GM23338 (cell line): ENCODE measurements around the gene RNF215. TPM values are rescaled to one million over a fixed set of nuclear protein-coding genes. Genes with fewer than 3 reads are reported as not detected.

Experiments
- ATAC-seq: fragments of 200-7000 bp; cut with Tn5 transposase; 3 replicates; pipeline ENCODE4 v1.9.1; 2020
- DNase-seq: peaks from one replicate; pipeline ENCODE4 v3.0.0-alpha.2; 2015; ENCODE audit warnings: low spot score
- H2AFZ ChIP-seq: fragments of 200-600 bp; sonication (generic); 2 replicates; pipeline ENCODE4 v1.8.0; 2016; ENCODE audit warnings: antibody characterized with exemption, mild to moderate bottlenecking, moderate library complexity
- H3F3A ChIP-seq: fragments of 200-600 bp; sonication (generic); replicated peaks from 2 replicates; pipeline ENCODE4 v1.8.0; 2017; ENCODE audit warnings: antibody characterized with exemption, mixed run types, low read depth
- H3K27ac ChIP-seq: fragments of 200-600 bp; sonication (generic); 2 replicates; pipeline ENCODE4 v1.6.1; 2016; ENCODE audit warnings: low read depth
- H3K27me3 ChIP-seq: fragments of 200-600 bp; sonication (generic); 2 replicates; pipeline ENCODE4 v1.8.0; 2016; ENCODE audit warnings: mild to moderate bottlenecking, mixed run types, moderate library complexity; ENCODE audit not compliant: insufficient read depth
- H3K36me3 ChIP-seq: fragments of 200-600 bp; sonication (generic); 2 replicates; pipeline ENCODE4 v1.8.0; 2016; ENCODE audit warnings: mild to moderate bottlenecking; ENCODE audit not compliant: insufficient read depth
- H3K4me1 ChIP-seq: fragments of 200-600 bp; sonication (generic); 2 replicates; pipeline ENCODE4 v1.8.0; 2016; ENCODE audit warnings: mild to moderate bottlenecking, moderate library complexity; ENCODE audit not compliant: insufficient read depth
- H3K4me2 ChIP-seq: fragments of 200-600 bp; sonication (generic); 2 replicates; pipeline ENCODE4 v1.7.1; 2017; ENCODE audit warnings: mixed run types
- H3K4me3 ChIP-seq: fragments of 200-600 bp; sonication (generic); 2 replicates; pipeline ENCODE4 v1.6.1; 2016; ENCODE audit warnings: mixed run types
- H3K79me2 ChIP-seq: fragments of 200-600 bp; sonication (generic); replicated peaks from 2 replicates; pipeline ENCODE4 v1.8.0; 2017; ENCODE audit warnings: mild to moderate bottlenecking; ENCODE audit not compliant: insufficient read depth
- H3K9me2 ChIP-seq: fragments of 200-600 bp; sonication (generic); 2 replicates; pipeline ENCODE4 v1.8.0; 2017; ENCODE audit not compliant: insufficient read depth
- H4K20me1 ChIP-seq: fragments of 200-600 bp; sonication (generic); replicated peaks from 2 replicates; pipeline ENCODE4 v1.8.0; 2017; ENCODE audit warnings: mild to moderate bottlenecking; ENCODE audit not compliant: insufficient read depth
- H3K27ac Mint-ChIP-seq: 2 replicates; pipeline ENCODE4 v1.8.0; 2020; ENCODE audit warnings: inconsistent platforms, mild to moderate bottlenecking, moderate library complexity, mixed read lengths
- H3K27me3 Mint-ChIP-seq: 3 replicates; pipeline ENCODE4 v1.8.0; 2022; ENCODE audit warnings: low read depth, mild to moderate bottlenecking, moderate library complexity, mixed read lengths, inconsistent platforms; ENCODE audit not compliant: insufficient read depth, poor library complexity
- H3K36me3 Mint-ChIP-seq: 3 replicates; pipeline ENCODE4 v1.8.0; 2021; ENCODE audit warnings: low read depth, mild to moderate bottlenecking, inconsistent platforms, moderate library complexity, mixed read lengths
- H3K4me1 Mint-ChIP-seq: 3 replicates; pipeline ENCODE4 v1.8.0; 2020; ENCODE audit warnings: mild to moderate bottlenecking, inconsistent platforms, mixed read lengths
- H3K4me3 Mint-ChIP-seq: 3 replicates; pipeline ENCODE4 v1.8.0; 2021; ENCODE audit warnings: moderate library complexity, mild to moderate bottlenecking, inconsistent platforms, mixed read lengths
- H3K9me3 Mint-ChIP-seq: 3 replicates; pipeline ENCODE4 v1.8.0; 2020; ENCODE audit warnings: moderate library complexity, mild to moderate bottlenecking, inconsistent platforms, mixed read lengths
- CREB1 ChIP-seq: fragments of 250-450 bp; sonication (Bioruptor Pico); IDR thresholded peaks from 2 replicates; pipeline ENCODE4 v1.5.0; 2020; ENCODE audit warnings: low read depth, mild to moderate bottlenecking, moderate library complexity
- CTCF ChIP-seq, 2 experiments: fragments of 200-600 bp in 1 of 2; sonication (generic) in 1 of 2; conservative IDR thresholded peaks; 2 replicates each; pipeline versions ENCODE4 v1.5.1 to v1.6.1; 2016 to 2017; ENCODE audit warnings: antibody characterized with exemption in 2 of 2, low read depth in 2 of 2, mild to moderate bottlenecking in 2 of 2, moderate library complexity in 1 of 2
- ETS1 ChIP-seq: IDR thresholded peaks from 2 replicates; pipeline ENCODE4 v1.6.1; 2016; ENCODE audit warnings: antibody characterized with exemption
- EZH2 ChIP-seq: fragments of 200-600 bp; sonication (generic); IDR thresholded peaks from one replicate; pipeline ENCODE4 v1.8.0; 2017; ENCODE audit warnings: antibody characterized with exemption, mild to moderate bottlenecking, low read depth; ENCODE audit not compliant: unreplicated experiment
- EZH2phosphoT487 ChIP-seq: fragments of 200-600 bp; sonication (generic); IDR thresholded peaks from one replicate; pipeline ENCODE4 v1.8.1; 2018; ENCODE audit warnings: antibody characterized with exemption; ENCODE audit not compliant: unreplicated experiment
- JUNB ChIP-seq: IDR thresholded peaks from one replicate; pipeline ENCODE4 v1.6.1; 2016; ENCODE audit warnings: antibody characterized with exemption; ENCODE audit not compliant: unreplicated experiment
- NANOG ChIP-seq: IDR thresholded peaks from 2 replicates; pipeline ENCODE4 v1.6.1; 2016; ENCODE audit warnings: antibody characterized with exemption, borderline replicate concordance
- POLR2AphosphoS5 ChIP-seq: IDR thresholded peaks from 2 replicates; pipeline ENCODE4 v1.6.1; 2016; ENCODE audit warnings: antibody characterized with exemption, low read depth
- ZNF114 ChIP-seq: fragments of 250-450 bp; sonication (Bioruptor Pico); IDR thresholded peaks from 2 replicates; pipeline ENCODE4 v1.5.0; 2020; ENCODE audit warnings: mild to moderate bottlenecking, moderate library complexity
- ZNF331 ChIP-seq: fragments of 250-450 bp; sonication (Bioruptor Pico); IDR thresholded peaks from 2 replicates; pipeline ENCODE4 v1.5.0; 2020; ENCODE audit warnings: low read depth, mild to moderate bottlenecking, moderate library complexity
- ZNF462 ChIP-seq: fragments of 250-450 bp; sonication (Bioruptor Pico); IDR thresholded peaks from 2 replicates; pipeline ENCODE4 v1.5.0; 2020; ENCODE audit warnings: mild to moderate bottlenecking, moderate library complexity
- polyA plus RNA-seq: library from polyadenylated mRNA; unstranded; fragments of >200 nt; fragmentation: Nextera tagmentation; extraction: Ambion mirVana; gene quantifications from 2 replicates; pipeline ENCODE4 v1.2.1, GENCODE V29; 2016
- total RNA-seq: library from RNA; depleted of rRNA; stranded (reverse); fragments of >200 nt; shearing (Covaris generic); gene quantifications from 2 replicates; pipeline ENCODE4 v1.2.3, GENCODE V29; 2014
- TF ChIP-seq, protein P1 (sequence below): IDR thresholded peaks from one replicate; pipeline ENCODE4 v1.6.1; 2018; ENCODE audit warnings: antibody characterized with exemption; ENCODE audit not compliant: unreplicated experiment

The RNF215 gene
- total and polyA plus RNA-seq, 2 experiments from 2014 or later, result 3.3 to 13.9 TPM

DNA sequence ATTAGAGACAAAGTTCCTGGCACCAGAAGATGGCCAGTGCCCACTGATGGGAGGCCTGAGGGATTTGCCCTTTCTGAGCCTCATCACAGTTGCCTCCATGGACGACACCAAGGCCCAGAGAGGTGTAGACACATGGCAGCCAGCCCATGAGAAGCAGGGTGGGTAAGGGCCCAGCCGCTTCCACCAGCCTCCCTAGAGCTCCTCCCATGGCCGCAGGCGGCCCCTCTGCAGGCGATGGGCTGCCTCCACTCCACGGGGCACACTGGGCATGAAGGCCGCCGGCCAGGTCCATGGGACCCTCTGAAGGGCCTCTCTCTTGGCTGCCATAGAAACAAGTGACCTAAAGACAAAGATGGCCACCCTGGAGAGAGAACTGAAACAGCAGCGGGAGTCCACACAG, 15.9 kb downstream of the RNF215 start:
- H3K4me3 ChIP-seq, result no peak overlapping the region
- H3K36me3 Mint-ChIP-seq, result peaks cover 3% of the 10 kb centered on the region
- H4K20me1 ChIP-seq, result no peaks in the 10 kb centered on the region
- no peaks in the 10 kb centered on the region for H3K27me3 ChIP-seq
- DNase-seq (no peak), ATAC-seq (no peak)
- H3K27me3 Mint-ChIP-seq, result peaks cover 13% of the 10 kb centered on the region
- no peak overlapping the region for H3K4me2 ChIP-seq
- H3K9me2 ChIP-seq, result no peaks in the 10 kb centered on the region
- no peak overlapping the region for H3K4me3 Mint-ChIP-seq
- H3K9me3 Mint-ChIP-seq, result no peaks in the 10 kb centered on the region; the same call in 2 of the 3 replicates
- no peak overlapping the region for H2AFZ ChIP-seq
- no peaks in the 10 kb centered on the region; the same call in 1 of the 2 replicates for H3F3A ChIP-seq
- peaks cover 5% of the 10 kb centered on the region for H3K4me1 Mint-ChIP-seq
- H3K27ac ChIP-seq, result no peak overlapping the region
- no peaks in the 10 kb centered on the region for H3K36me3 ChIP-seq
- H3K79me2 ChIP-seq, result no peaks in the 10 kb centered on the region
- H3K27ac Mint-ChIP-seq, result no peak overlapping the region
- no peaks in the 10 kb centered on the region for H3K4me1 ChIP-seq
- TF ChIP-seq ZNF114, result no peak
- TF ChIP-seq JUNB, result no peak
- TF ChIP-seq NANOG, result no peak
- TF ChIP-seq POLR2AphosphoS5, result no peak
- TF ChIP-seq ETS1, result no peak
- TF ChIP-seq, protein P1, sequence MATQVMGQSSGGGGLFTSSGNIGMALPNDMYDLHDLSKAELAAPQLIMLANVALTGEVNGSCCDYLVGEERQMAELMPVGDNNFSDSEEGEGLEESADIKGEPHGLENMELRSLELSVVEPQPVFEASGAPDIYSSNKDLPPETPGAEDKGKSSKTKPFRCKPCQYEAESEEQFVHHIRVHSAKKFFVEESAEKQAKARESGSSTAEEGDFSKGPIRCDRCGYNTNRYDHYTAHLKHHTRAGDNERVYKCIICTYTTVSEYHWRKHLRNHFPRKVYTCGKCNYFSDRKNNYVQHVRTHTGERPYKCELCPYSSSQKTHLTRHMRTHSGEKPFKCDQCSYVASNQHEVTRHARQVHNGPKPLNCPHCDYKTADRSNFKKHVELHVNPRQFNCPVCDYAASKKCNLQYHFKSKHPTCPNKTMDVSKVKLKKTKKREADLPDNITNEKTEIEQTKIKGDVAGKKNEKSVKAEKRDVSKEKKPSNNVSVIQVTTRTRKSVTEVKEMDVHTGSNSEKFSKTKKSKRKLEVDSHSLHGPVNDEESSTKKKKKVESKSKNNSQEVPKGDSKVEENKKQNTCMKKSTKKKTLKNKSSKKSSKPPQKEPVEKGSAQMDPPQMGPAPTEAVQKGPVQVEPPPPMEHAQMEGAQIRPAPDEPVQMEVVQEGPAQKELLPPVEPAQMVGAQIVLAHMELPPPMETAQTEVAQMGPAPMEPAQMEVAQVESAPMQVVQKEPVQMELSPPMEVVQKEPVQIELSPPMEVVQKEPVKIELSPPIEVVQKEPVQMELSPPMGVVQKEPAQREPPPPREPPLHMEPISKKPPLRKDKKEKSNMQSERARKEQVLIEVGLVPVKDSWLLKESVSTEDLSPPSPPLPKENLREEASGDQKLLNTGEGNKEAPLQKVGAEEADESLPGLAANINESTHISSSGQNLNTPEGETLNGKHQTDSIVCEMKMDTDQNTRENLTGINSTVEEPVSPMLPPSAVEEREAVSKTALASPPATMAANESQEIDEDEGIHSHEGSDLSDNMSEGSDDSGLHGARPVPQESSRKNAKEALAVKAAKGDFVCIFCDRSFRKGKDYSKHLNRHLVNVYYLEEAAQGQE, result no peak
- no peak for TF ChIP-seq CREB1 (CRISPR knock-in tag)
- TF ChIP-seq EZH2, result no peak
- TF ChIP-seq EZH2phosphoT487, result no peak
- TF ChIP-seq ZNF462 (CRISPR knock-in tag), result no peak
- TF ChIP-seq ZNF331 (CRISPR knock-in tag), result no peak
- TF ChIP-seq CTCF (conservative IDR thresholded peaks at IDR 0.05; ENCODE audit: low read depth in 2 of 2), result no peak
